MM.1S (cell line): ENCODE measurements around the gene DPH6.

Experiments
- DNase-seq: peaks from one replicate; pipeline ENCODE4 v3.0.0-alpha.2; 2015
- H2AFZ ChIP-seq: fragments of 300-600 bp; sonication (generic); 2 replicates; pipeline ENCODE4 v1.6.0; 2016; ENCODE audit warnings: antibody characterized with exemption, low read length
- H3F3A ChIP-seq: fragments of 300-600 bp; sonication (generic); 2 replicates; pipeline ENCODE4 v1.6.1; 2016; ENCODE audit warnings: mild to moderate bottlenecking, antibody characterized with exemption, low read length, moderate library complexity, mixed read lengths; ENCODE audit not compliant: insufficient read depth
- H3K27ac ChIP-seq: fragments of 300-600 bp; sonication (generic); 2 replicates; pipeline ENCODE4 v1.5.1; 2016; ENCODE audit warnings: mild to moderate bottlenecking, low read length
- H3K27me3 ChIP-seq: fragments of 300-600 bp; sonication (generic); replicated peaks from 2 replicates; pipeline ENCODE4 v1.6.0; 2016; ENCODE audit warnings: low read length; ENCODE audit not compliant: insufficient read depth
- H3K36me3 ChIP-seq: fragments of 300-600 bp; sonication (generic); replicated peaks from 2 replicates; pipeline ENCODE4 v1.6.1; 2016; ENCODE audit warnings: mild to moderate bottlenecking, low read length, mixed read lengths; ENCODE audit not compliant: insufficient read depth
- H3K4me1 ChIP-seq: fragments of 300-600 bp; sonication (generic); 2 replicates; pipeline ENCODE4 v1.6.1; 2016; ENCODE audit warnings: low read length, mixed read lengths
- H3K4me2 ChIP-seq: fragments of 300-600 bp; sonication (generic); 2 replicates; pipeline ENCODE4 v1.6.0; 2016; ENCODE audit warnings: low read depth, low read length
- H3K4me3 ChIP-seq: fragments of 300-600 bp; sonication (generic); 2 replicates; pipeline ENCODE4 v1.5.1; 2016; ENCODE audit warnings: low read length, mixed read lengths
- H3K79me2 ChIP-seq: fragments of 300-600 bp; sonication (generic); 2 replicates; pipeline ENCODE4 v1.6.1; 2016; ENCODE audit warnings: mixed run types, low read length, mixed read lengths
- H3K9ac ChIP-seq: fragments of 300-600 bp; sonication (generic); 2 replicates; pipeline ENCODE4 v1.6.1; 2016; ENCODE audit warnings: low read length, mixed read lengths
- H3K9me2 ChIP-seq: fragments of 300-600 bp; sonication (generic); replicated peaks from 2 replicates; pipeline ENCODE4 v1.6.1; 2016; ENCODE audit warnings: mild to moderate bottlenecking, low read length, mixed read lengths; ENCODE audit not compliant: insufficient read depth
- H3K9me3 ChIP-seq: fragments of 300-600 bp; sonication (generic); replicated peaks from 2 replicates; pipeline ENCODE4 v1.6.1; 2016; ENCODE audit warnings: mild to moderate bottlenecking, low read length, mixed read lengths; ENCODE audit not compliant: insufficient read depth
- H4K20me1 ChIP-seq: fragments of 300-600 bp; sonication (generic); 2 replicates; pipeline ENCODE4 v1.6.1; 2016; ENCODE audit warnings: mild to moderate bottlenecking, low read length, moderate library complexity, mixed read lengths; ENCODE audit not compliant: insufficient read depth
- EZH2 ChIP-seq: fragments of 300-600 bp; sonication (generic); optimal IDR thresholded peaks from 2 replicates; pipeline ENCODE3; 2017; ENCODE audit warnings: low read depth, mild to moderate bottlenecking, antibody characterized with exemption, low read length, mixed read lengths
- EZH2phosphoT487 ChIP-seq: fragments of 300-600 bp; sonication (generic); IDR thresholded peaks from 2 replicates; pipeline ENCODE4 v1.6.1; 2018; ENCODE audit warnings: antibody characterized with exemption, low read length
- TF ChIP-seq, protein P1 (sequence below): fragments of 300-600 bp; sonication (generic); IDR thresholded peaks from 2 replicates; pipeline ENCODE4 v1.5.1; 2016; ENCODE audit warnings: antibody characterized with exemption, low read length, mixed read lengths

The DPH6 gene

GRCh38 chr15:35470441-35470840, 75.5 kb downstream of the DPH6 start:
- no peak for DNase-seq
- H3K9ac ChIP-seq, result no peak overlapping the region
- no peak overlapping the region for H3K27ac ChIP-seq
- no peaks in the 10 kb centered on the region for H3K36me3 ChIP-seq
- no peak overlapping the region for H2AFZ ChIP-seq
- no peaks in the 10 kb centered on the region for H3F3A ChIP-seq
- H3K27me3 ChIP-seq, result no peaks in the 10 kb centered on the region
- no peaks in the 10 kb centered on the region for H3K79me2 ChIP-seq
- no peak overlapping the region for H3K4me3 ChIP-seq
- TF ChIP-seq EZH2, result no peak
- TF ChIP-seq, protein P1, sequence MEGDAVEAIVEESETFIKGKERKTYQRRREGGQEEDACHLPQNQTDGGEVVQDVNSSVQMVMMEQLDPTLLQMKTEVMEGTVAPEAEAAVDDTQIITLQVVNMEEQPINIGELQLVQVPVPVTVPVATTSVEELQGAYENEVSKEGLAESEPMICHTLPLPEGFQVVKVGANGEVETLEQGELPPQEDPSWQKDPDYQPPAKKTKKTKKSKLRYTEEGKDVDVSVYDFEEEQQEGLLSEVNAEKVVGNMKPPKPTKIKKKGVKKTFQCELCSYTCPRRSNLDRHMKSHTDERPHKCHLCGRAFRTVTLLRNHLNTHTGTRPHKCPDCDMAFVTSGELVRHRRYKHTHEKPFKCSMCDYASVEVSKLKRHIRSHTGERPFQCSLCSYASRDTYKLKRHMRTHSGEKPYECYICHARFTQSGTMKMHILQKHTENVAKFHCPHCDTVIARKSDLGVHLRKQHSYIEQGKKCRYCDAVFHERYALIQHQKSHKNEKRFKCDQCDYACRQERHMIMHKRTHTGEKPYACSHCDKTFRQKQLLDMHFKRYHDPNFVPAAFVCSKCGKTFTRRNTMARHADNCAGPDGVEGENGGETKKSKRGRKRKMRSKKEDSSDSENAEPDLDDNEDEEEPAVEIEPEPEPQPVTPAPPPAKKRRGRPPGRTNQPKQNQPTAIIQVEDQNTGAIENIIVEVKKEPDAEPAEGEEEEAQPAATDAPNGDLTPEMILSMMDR, result no peak
- no peak for TF ChIP-seq EZH2phosphoT487
- H3K4me2 ChIP-seq, result no peak overlapping the region
- no peaks in the 10 kb centered on the region for H3K4me1 ChIP-seq
- H3K9me2 ChIP-seq, result no peaks in the 10 kb centered on the region
- H3K9me3 ChIP-seq, result no peaks in the 10 kb centered on the region
- H4K20me1 ChIP-seq, result no peaks in the 10 kb centered on the region

- no peaks in the 10 kb centered on the region for H4K20me1 ChIP-seq
- no peaks in the 10 kb centered on the region for H3K36me3 ChIP-seq
- H3F3A ChIP-seq, result no peaks in the 10 kb centered on the region
- no peaks in the 10 kb centered on the region for H3K9me2 ChIP-seq
- H2AFZ ChIP-seq, result no peak overlapping the region
- no peak overlapping the region for H3K4me2 ChIP-seq
- DNase-seq, result no peak
- H3K4me3 ChIP-seq, result no peak overlapping the region
- H3K27me3 ChIP-seq, result no peaks in the 10 kb centered on the region
- H3K27ac ChIP-seq, result no peak overlapping the region
- no peaks in the 10 kb centered on the region for H3K4me1 ChIP-seq
- H3K9ac ChIP-seq, result no peak overlapping the region
- no peaks in the 10 kb centered on the region for H3K79me2 ChIP-seq
- TF ChIP-seq EZH2 (no peak), EZH2phosphoT487 (no peak)
- TF ChIP-seq, protein P1, result no peak
- no peaks in the 10 kb centered on the region for H3K9me3 ChIP-seq
Observed at GRCh38 chr15:35466476-35466875, 79.5 kb downstream of the DPH6 start.

GRCh38 chr15:35465783-35466182, 80.2 kb downstream of the DPH6 start:
- no peak overlapping the region for H3K4me2 ChIP-seq
- no peak overlapping the region for H2AFZ ChIP-seq
- no peaks in the 10 kb centered on the region for H3K27me3 ChIP-seq
- no peaks in the 10 kb centered on the region for H3K9me2 ChIP-seq
- H3K36me3 ChIP-seq, result no peaks in the 10 kb centered on the region
- no peaks in the 10 kb centered on the region for H3K79me2 ChIP-seq
- H3K4me3 ChIP-seq, result no peak overlapping the region
- no peak for DNase-seq
- no peak overlapping the region for H3K27ac ChIP-seq
- no peak overlapping the region for H3K9ac ChIP-seq
- TF ChIP-seq EZH2phosphoT487 (no peak), EZH2 (no peak)
- H3F3A ChIP-seq, result no peaks in the 10 kb centered on the region
- no peaks in the 10 kb centered on the region for H3K4me1 ChIP-seq
- no peaks in the 10 kb centered on the region for H4K20me1 ChIP-seq
- H3K9me3 ChIP-seq, result no peaks in the 10 kb centered on the region

- Histone ChIP-seq H3K9ac (no peak overlapping the region), H2AFZ (no peak overlapping the region), H3K79me2 (no peaks in the 10 kb centered on the region), H3K9me3 (no peaks in the 10 kb centered on the region), H3K4me3 (no peak overlapping the region), H4K20me1 (no peaks in the 10 kb centered on the region), H3K4me2 (no peak overlapping the region), H3K27ac (no peak overlapping the region), H3K36me3 (no peaks in the 10 kb centered on the region), H3F3A (no peaks in the 10 kb centered on the region), H3K4me1 (no peaks in the 10 kb centered on the region), H3K9me2 (no peaks in the 10 kb centered on the region), H3K27me3 (no peaks in the 10 kb centered on the region)
- TF ChIP-seq, protein P1, result no peak
- TF ChIP-seq EZH2 (no peak), EZH2phosphoT487 (no peak)
- no peak for DNase-seq
Observed at GRCh38 chr15:35460616-35461015, 85.3 kb downstream of the DPH6 start.
